ENCODE results near the gene ANKRD6.
"Not testable (repeated sequence)": the region's sequence is repeated elsewhere in the genome, so short reads cannot be mapped to it uniquely, and the experiment has no call there.

ANKRD6 gene

GRCh38 chr6:89611666-89612065 lies 178.7 kb downstream of the ANKRD6 start:
- no peak for DNase-seq

GRCh38 chr6:89612121-89612520 lies 179.2 kb downstream of the ANKRD6 start:
- DNase-seq: no peak

GRCh38 chr6:89613790-89614189 lies 180.8 kb downstream of the ANKRD6 start:
- DNase-seq: no peak

- no peak for DNase-seq
These were observed 182.9 kb downstream of the ANKRD6 start for GRCh38 chr6:89615882-89616281.

GRCh38 chr6:89616531-89616930 lies 183.6 kb downstream of the ANKRD6 start:
- no peak for DNase-seq

GRCh38 chr6:89618026-89618425 lies 185.1 kb downstream of the ANKRD6 start:
- DNase-seq: no peak

- DNase-seq: no peak
These were observed 186.6 kb downstream of the ANKRD6 start for GRCh38 chr6:89619567-89619966.

- DNase-seq: no peak
These were observed 190.8 kb downstream of the ANKRD6 start for GRCh38 chr6:89623749-89624148.

- DNase-seq: no peak
These were observed 197.5 kb downstream of the ANKRD6 start for GRCh38 chr6:89630488-89630887.

- not testable (repeated sequence) for DNase-seq
These were observed 203.5 kb downstream of the ANKRD6 start for GRCh38 chr6:89636412-89636811.

GRCh38 chr6:89637960-89638319 lies 205.0 kb downstream of the ANKRD6 start:
- DNase-seq: no peak

- DNase-seq: peak; percentile 87
These were observed 205.6 kb downstream of the ANKRD6 start, which contains the start of gene LYRM2 for GRCh38 chr6:89638320-89639195. Gene LYRM2, minus strand, starts transcription at chr6:89638747. Its CDS starts 31 bp downstream, at chr6:89638716.

- no peak for DNase-seq
These were observed 207.9 kb downstream of the ANKRD6 start for GRCh38 chr6:89640804-89641203.

- not testable (repeated sequence) for DNase-seq
These were observed 208.6 kb downstream of the ANKRD6 start for GRCh38 chr6:89641581-89641980.

GRCh38 chr6:89642956-89643355 lies 210.0 kb downstream of the ANKRD6 start:
- DNase-seq: no peak

GRCh38 chr6:89643406-89643805 lies 210.5 kb downstream of the ANKRD6 start:
- DNase-seq: no peak

GRCh38 chr6:89644864-89645263 lies 211.9 kb downstream of the ANKRD6 start:
- no peak for DNase-seq

- DNase-seq: no peak
These were observed 216.7 kb downstream of the ANKRD6 start for GRCh38 chr6:89649682-89650081.

GRCh38 chr6:89650579-89650978 lies 217.6 kb downstream of the ANKRD6 start:
- DNase-seq: no peak

GRCh38 chr6:89655122-89655521 lies 222.2 kb downstream of the ANKRD6 start:
- DNase-seq: no peak

- DNase-seq: no peak
These were observed 224.7 kb downstream of the ANKRD6 start for GRCh38 chr6:89657445-89658158.

- DNase-seq: no peak
These were observed 228.0 kb downstream of the ANKRD6 start for GRCh38 chr6:89660981-89661380.

GRCh38 chr6:89661559-89661958 lies 228.6 kb downstream of the ANKRD6 start:
- no peak for DNase-seq

GRCh38 chr6:89662659-89663223 lies 229.8 kb downstream of the ANKRD6 start:
- DNase-seq: no peak
